Adrenal gland (tissue), 5 donors: ENCODE data around the gene SORBS2.

Experiments used
- POLR2A ChIP-seq, 2 donors: fragments of 450-650 bp; IDR thresholded peaks; one replicate each; pipeline ENCODE4 v1.6.1; 2017; ENCODE audit warnings: antibody characterized with exemption in 2 of 2, mild to moderate bottlenecking in 2 of 2, moderate library complexity in 1 of 2
- TF ChIP-seq, protein P1 (sequence below), 6 experiments: fragments of 450-650 bp in 4 of 6; fragments of 200-600 bp in 2 of 6; sonication (generic) in 1 of 6; IDR thresholded peaks; 1 replicate in 5 of 6; 2 replicates in 1 of 6; pipeline versions ENCODE4 v1.5.1 to v1.8.0; 2016 to 2021; ENCODE audit warnings: antibody characterized with exemption in 6 of 6, mild to moderate bottlenecking in 2 of 6, moderate library complexity in 1 of 6
- donor health status: DM: no; HTN: no; CAD: no.

GRCh38 chr4:185810746-185811508 lies 1.1 kb downstream of the SORBS2 start:
- TF ChIP-seq POLR2A (IDR thresholded peaks at IDR 0.05): peak in 1 of 2 donors; percentile 17
- TF ChIP-seq, protein P1, sequence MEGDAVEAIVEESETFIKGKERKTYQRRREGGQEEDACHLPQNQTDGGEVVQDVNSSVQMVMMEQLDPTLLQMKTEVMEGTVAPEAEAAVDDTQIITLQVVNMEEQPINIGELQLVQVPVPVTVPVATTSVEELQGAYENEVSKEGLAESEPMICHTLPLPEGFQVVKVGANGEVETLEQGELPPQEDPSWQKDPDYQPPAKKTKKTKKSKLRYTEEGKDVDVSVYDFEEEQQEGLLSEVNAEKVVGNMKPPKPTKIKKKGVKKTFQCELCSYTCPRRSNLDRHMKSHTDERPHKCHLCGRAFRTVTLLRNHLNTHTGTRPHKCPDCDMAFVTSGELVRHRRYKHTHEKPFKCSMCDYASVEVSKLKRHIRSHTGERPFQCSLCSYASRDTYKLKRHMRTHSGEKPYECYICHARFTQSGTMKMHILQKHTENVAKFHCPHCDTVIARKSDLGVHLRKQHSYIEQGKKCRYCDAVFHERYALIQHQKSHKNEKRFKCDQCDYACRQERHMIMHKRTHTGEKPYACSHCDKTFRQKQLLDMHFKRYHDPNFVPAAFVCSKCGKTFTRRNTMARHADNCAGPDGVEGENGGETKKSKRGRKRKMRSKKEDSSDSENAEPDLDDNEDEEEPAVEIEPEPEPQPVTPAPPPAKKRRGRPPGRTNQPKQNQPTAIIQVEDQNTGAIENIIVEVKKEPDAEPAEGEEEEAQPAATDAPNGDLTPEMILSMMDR (IDR thresholded peaks at IDR 0.05): no peak
